Measurements from ENCODE around the gene ARID5B.

Gene ARID5B

DNA sequence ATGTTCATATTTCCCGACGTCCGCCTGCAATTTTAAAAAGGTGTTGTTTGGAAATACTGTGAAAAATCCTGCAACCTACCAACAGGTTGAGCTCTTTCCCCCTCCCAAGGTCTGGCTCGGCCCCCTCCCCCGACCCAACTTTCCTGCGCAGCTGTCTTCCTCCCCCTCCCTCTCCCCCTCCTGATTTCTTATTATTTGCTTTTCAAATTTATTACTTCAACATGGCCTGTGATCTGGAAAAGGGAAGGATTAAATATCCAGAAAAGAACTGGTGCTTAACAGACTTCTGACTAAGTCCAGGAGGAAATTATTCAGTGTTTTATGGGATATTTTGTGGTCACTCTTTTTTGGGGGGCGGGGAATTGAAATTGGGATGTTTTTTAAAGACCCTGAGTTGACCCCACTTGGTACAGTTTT, 2.4 kb downstream of the ARID5B start:
- DNase-seq (ENCODE audit: low read depth, low spot score), result no peak

DNA sequence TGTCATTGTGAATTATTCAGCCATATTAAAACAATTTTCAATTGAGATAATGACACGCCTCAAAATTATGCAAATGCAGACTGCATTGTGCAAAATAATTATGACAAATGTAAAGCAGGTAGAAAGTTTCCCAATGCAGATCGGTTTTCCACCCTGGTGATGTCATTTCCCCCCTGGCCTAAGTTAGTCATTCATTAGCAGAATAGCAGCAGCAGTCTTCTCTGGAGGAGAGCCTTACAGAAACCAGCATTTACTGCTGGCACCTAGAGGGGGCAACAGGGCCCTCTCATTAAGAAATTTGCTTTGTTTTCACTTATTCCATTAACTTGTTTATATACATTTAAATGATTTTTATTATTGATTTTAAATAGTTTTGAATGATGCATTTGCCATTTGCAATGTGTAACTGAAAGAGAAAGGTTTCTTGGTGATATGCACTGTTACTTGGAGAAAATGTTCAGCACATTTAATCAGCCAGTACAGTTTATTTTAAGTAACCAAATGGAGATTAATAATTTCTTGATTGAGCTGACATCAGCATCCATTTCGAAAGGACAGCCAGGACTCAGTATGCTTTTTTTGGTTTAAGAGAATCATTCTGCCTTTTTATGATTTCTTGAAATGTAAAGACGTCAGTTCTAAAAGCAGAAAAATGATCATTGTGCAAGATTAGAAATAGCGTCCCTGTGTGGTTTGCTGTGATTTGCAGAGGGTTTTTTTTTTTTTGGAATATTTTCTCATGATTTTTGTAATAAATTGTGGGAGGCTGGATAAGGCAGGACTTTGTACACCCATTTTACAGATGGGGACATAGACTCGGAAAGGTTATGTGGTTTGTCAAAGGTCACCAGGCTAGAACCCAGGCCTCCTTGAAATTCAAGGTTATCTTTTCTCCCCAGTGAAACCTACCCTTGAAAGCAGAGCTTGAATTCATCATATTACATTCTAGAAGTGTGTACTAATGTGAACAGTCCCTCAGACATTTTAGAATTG, 3.5 kb downstream of the ARID5B start:
- DNase-seq (ENCODE audit: low read depth, low spot score), result no peak

DNA sequence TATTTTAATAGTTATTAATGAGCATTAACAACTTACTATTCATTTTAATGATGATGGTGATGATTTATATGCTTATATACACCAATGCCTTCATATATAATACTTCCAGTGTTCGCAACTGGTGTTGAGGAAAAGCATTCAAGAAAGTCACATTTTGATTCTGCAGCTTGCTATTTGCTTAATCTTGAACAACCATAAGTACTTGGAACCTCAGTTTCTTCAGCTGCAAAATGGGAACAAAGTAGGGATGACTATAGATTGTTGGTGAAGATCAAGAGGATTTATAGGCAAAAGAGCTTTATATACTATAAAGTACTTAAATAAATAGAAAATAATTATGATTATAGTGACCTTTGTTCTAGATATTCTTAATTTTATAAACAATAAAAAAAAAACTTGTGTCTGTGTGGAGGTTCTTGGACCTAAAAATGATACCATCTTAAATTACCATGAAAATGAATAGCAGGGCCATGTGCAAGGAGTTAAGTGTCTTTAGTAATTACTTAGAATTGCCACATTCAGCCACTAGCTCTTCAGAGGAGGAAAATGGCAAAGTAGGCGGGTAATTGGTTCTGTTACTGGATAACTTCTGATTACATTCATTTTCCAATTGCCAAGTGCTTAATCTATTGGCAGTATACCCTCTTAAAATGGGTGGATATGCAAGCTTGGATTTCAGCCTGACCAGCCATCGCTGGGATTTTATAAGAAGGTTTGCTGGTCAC, 4.5 kb downstream of the ARID5B start:
- DNase-seq (ENCODE audit: low read depth, low spot score), result no peak

DNA sequence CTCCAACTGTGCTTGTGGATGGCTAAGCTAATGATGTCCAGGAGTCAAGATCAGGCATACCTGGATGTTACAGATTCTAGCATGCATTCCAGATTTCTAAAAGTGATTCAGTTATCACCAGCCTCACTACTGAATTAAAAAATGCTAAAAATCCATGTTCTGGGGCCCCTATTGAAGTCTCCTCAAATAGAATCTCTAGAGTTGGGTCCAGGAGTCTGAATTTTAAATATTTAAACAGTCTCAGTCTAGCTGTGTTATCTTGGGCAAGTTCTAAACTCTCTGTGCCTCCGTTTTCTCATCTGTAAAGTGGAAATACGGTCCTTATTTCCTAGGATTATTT, 5.0 kb downstream of the ARID5B start:
- no peak for DNase-seq (ENCODE audit: low read depth, low spot score)

DNA sequence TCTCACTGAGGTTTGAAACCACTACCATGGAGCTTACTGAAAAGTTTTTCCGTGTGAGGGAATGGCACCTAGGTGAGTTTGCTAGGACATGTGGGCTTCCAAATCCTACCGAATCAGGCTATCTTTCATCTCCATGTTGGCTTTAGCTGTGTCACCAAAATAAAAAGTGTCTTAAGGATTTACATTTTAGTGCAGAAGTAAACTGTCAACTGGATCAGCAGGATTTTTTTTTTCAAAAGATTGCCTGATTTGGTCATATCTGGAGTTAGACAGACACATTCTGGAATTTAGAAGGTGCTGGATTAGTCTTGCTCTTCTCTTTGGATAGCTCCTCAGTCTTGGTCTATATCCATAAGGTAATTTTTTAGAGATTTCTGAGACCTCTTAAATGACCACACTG, 5.5 kb downstream of the ARID5B start:
- DNase-seq (ENCODE audit: low read depth, low spot score), result no peak

DNA sequence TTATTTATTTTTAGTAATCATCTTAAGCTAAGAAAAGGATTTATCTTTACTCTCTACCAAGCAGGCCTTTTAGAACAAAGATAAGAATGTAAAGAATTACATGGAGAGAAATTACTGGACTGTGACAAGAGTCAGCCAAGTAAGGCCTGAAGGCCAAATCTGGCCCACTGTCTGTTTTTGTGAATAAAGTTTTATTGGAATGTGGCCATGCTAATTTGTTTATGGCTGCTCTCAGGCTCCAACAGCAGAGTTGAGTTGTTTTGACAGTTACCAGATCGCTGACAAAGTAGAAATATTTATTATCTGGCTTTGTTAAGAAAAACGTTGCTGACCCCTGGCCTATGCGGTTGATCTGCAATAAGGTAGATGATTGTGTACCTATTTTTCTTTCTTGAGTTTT, 6.1 kb downstream of the ARID5B start:
- no peak for DNase-seq (ENCODE audit: low read depth, low spot score)

DNA sequence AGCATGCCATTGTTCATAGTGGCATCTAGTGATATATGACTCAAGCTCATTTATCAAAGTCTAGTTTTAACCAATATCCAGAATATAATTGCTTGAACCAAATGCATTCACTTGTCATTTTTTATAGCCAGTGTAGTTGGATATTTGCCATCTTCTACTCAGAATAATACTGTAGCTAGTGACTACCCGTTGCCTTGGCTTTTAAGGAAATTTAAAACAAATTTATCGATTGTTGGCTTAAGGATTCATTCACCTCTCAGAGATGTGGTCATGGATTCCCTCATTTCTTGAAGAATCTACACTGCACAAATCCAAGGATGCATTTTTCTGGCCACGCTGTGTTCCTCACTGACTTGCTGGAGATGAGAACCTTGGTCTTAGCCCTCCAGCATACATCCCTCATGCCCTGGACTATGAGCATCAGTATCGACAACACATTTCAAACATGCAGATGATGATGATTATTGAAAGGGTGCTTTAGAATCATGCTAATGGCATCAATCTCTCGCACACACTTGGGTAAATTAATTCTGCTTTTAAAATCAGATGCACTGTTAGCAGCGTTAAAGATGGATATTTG, 8.8 kb downstream of the ARID5B start:
- no peak for DNase-seq (ENCODE audit: low read depth, low spot score)

DNA sequence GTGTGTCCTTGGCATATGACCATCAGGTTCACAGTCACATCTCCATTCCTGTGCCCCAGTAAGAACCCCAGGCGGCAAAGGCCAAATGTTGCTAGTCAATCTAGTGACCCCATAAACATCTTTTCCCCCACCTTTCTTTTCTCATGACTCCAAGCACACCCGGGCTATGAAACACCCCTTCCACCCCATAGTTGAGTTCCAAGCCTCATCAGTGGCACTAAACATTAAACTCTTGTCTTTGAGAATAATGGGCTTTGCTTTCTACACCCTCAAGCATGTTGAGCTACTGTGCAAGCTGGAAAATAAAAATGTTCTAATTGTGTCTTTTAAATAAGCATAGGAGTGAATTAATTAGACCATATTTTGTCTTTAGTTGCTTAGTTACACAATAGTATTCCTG, 9.4 kb downstream of the ARID5B start:
- no peak for DNase-seq (ENCODE audit: low read depth, low spot score)

DNA sequence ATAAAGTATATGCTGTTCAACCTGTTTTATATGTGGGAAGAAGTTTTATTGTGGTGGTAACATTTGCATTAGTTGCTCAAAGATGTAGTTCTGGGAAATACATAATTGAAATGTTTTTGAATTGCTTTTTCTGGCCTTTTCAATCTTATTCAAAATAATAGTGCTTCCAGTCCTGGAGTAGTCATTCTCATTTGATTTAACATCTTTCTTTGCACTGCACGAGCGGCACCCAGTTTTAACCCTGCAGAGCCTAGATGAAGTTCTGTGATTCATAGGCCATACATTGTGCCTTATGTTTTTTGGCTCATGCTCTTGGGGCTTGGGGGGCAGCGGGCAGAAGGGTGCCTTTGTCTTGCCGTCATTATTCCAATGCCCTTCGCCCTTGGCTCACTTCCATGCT, 9.9 kb downstream of the ARID5B start:
- no peak for DNase-seq (ENCODE audit: low read depth, low spot score)

DNA sequence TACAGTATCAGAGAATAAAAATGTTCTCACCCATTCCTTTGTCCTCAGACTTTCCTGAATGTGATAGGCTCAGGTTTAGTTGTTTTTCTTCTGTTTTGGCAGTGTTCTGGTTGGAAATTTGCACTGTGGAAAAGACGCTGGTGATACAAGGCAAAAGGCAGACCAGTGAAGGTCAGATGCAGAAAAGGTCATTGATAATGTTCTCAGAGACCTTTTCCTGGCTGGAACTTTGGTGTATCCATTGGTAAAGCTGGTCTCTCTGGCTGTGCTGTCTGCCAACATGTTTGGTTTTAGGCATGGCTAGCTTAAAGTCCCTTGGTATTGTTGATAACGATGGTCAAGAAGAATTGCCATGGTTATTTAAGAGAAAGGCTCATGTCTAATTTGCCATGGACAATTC, 11.5 kb downstream of the ARID5B start:
- no peak for DNase-seq (ENCODE audit: low read depth, low spot score)

DNA sequence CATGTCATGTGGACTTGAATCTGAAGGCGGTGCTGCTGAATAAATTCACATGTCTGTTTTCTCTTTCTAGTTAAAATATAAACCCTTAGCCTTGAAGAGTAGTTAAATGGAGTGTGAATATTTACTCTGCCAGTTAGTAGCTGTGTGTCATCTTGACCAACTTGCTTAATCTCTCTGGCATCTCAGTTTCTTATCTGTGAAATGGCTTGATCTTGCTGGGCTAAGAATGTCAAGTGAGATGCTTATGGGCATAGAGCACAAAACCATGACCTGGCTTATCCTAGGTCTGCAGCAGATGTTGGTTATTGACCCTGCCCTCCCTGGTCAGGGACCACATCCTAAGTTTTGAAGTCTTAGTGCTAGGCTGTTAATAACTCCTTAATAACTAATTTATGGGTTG, 16.6 kb downstream of the ARID5B start:
- no peak for DNase-seq (ENCODE audit: low read depth, low spot score)

DNA sequence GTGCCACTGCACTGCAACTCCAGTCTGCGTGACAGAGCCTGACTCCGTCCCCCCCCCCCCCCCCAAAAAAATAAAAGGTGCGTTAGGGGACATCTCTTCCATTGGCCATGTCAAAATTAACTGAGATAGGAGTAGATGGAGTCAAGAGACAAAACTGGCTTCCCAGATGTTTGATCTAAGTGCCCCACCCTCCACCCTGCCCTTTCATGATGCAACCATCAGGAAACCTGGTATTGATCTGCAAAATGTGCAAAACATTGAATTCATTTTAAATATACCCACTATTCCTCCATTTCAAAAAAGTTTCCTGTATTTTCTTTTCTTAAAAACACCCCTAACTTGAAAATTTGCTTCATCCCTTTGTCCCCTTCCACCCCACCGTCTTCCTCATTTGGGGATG, 17.5 kb downstream of the ARID5B start:
- no peak for DNase-seq (ENCODE audit: low read depth, low spot score)

DNA sequence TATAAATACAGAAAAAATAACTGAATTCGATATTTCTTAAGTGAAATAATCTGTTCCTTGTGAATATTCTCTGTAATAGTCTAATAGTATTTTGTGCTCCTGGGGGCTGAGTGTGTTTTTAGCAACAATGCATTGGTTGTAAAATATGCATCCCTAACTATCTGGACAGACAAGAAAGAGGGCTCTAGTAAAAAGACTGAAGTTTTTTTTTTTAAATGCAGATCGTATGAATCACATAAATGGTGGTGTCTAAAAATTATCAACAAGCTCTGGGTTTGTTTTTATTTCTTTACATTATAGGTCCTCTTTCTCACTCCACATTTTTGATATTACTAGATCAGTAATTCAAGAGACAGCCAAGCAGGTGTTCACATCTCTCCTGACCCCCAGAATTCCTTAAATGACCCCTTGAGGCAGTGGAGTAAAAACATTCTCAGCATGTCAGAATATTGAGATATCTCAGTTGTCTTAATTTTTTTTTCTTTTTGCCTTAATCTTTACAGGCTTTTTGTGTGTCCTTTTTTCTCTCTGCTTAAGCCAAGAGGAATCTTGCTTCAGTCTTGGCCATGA, 18.2 kb downstream of the ARID5B start:
- no peak for DNase-seq (ENCODE audit: low read depth, low spot score)

DNA sequence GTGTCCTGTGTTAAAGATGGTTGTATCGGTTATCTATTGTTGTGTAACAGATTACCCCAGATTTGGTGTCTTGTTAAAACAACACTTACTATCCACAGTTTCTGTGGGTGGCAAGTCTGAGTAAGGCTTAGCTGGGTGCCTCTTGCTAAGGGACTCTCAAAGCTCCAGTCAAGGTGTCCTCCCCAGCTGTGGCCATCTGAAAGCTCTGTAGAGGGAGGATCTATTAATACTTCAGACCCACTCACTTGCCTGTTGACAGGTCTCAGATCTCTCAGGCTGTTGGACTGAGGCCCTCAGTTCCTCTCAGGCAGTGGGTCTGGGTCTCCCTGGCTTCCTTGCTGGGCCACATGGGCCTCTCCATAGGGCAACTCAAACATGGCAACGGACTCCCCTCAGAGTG, 19.6 kb downstream of the ARID5B start:
- DNase-seq (ENCODE audit: low read depth, low spot score), result no peak

DNA sequence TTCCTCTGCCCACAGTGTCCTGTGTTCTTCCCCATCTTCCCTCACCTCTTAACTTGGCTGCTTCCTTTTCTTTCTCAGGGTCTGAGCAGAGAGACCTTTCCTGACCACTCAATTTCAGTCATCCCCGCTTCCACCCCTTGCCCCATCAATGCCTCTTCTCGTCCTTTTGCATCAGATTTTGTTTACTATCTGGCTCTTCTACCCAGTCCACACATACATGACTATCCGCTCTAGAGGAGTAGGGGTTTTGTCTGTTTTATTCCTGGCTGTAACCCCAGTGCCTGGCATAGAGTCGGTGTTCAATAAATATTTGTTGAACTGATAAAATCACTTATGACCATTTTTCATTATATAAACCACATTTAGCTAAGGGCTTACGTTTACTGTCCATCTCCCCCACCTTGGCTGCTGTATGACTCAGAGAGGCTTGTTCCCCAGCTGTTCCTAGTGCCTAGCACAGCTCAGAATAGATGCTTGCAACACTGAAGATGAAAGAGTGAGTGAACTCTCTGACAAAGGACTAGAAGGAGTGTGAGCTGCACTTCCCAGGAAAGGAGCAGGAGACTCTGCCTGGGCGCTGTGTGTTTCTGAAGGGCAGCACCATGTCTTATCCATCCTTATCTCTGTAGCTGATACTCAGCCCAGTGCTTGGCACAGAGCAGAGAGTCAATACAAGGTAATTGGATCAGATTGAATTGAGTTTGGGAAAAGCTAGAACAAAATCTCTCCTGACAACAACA, 21.9 kb downstream of the ARID5B start:
- no peak for DNase-seq (ENCODE audit: low read depth, low spot score)

DNA sequence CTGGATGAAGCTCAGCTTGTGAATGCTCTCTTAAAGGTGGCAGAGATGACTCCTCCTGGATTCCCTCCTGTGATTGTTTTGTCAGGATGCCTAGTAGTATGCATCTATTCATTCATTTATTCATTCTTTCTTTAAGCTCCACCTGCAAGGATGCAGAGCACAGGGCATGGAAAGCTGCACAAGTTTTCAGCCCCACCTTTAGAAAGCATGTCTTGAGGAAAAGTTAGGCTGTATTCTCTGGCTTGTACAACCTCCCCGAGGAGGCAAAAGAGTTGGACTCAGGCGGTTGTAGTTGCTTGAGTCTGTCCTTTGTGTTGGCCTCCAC, 22.4 kb downstream of the ARID5B start:
- no peak for DNase-seq (ENCODE audit: low read depth, low spot score)

DNA sequence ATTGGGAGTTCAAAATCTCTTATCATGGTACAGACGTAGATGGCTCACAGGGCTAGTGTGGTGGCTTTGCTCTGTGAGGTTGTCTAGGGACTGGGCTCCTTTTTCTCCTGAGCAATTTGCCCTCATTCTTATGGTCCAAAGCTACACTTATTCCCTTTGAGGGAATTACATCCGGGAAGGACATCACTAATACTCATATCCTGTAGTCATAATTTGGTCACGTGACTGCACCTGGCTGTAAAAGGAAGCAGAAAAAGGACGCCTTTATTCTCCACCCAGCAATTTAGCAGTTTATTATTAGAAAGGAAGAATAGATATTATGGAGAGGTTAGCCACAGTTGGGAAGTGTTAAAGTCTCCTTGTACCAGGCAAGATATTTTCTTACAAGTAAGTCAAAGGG, 28.1 kb downstream of the ARID5B start:
- no peak for DNase-seq (ENCODE audit: low read depth, low spot score)

DNA sequence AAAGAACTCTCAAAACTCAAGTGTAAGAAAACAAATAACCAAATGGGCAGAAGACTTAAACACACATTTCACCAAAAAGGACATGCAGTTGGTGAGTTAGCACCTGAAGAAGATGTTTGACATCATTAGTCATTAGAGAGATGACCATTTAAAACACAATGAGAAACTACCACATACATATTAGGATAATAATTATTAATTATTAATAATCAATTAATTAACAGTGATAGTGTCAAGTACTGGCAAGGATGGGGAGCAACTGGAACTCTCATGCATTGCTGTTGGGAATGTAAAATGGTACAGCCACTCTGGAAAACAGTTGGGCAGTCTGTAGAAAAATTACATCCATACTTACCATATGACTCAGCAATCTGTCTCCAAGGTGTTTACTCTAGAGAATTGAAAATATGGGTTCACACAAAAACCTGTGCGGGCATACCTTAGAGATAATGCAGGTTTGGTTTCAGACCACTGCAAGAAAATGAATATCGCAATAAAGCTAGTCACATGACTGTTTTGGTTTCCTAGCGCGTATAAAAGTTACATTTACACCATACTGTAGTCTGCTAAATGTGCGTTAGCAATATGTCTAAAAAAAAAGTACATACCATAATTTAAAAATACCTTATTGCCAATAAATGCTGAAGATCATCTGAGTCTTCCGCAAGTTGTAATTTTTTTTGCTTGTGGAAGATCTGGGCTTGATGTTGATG, 30.3 kb downstream of the ARID5B start:
- DNase-seq (ENCODE audit: low read depth, low spot score), result no peak

DNA sequence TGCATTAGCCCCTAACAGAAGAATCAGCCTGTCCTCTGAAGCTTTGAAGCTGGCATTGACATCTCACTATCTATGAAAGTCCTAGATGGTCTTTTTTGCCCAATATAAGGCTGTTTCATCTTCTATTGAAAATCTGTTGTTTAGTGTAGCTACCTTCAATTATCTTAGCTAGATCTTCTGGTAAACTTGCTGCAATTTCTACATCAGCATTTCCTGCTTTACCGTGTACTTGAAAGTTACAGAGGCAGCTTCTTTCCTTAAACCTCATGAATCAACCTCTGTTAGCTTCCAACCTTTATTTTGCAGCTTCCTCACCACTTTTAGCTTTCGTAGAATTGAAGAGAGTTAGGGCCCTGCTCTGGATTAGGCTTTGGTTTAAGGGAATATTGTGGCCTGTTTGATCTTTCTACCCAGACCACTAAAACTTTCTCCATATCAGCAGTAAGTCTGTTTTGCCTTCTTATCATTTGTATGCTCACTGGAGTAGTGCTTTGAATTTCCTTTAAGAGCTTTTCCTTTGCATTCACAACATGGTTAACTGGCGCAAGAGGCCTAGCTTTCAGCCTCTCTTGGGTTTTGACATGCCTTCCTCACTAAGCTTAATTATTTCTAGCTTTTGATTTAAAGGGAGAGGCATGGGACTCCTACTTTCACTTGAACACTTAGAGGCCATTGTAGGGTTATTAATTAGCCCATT, 32.5 kb downstream of the ARID5B start:
- DNase-seq (ENCODE audit: low read depth, low spot score), result peak; percentile 19

DNA sequence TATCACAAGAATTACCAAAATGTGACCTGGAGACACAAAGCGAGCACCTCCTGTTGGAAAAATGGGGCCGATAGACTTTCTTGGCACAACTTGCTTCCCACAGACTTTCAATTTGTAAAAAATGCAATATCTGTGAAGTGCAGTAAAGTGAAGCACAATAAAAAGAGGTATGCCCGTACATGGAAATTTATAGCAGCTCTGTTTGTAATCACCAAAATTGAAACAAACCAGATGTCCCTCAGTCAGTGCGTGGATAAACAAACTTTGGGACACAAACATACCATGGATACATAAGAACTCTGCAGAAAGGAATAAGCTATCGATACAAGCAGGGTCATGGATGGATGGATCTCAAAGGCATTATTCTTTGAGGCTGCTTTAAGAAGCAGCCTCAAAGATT, 33.6 kb downstream of the ARID5B start:
- no peak for DNase-seq (ENCODE audit: low read depth, low spot score)

DNA sequence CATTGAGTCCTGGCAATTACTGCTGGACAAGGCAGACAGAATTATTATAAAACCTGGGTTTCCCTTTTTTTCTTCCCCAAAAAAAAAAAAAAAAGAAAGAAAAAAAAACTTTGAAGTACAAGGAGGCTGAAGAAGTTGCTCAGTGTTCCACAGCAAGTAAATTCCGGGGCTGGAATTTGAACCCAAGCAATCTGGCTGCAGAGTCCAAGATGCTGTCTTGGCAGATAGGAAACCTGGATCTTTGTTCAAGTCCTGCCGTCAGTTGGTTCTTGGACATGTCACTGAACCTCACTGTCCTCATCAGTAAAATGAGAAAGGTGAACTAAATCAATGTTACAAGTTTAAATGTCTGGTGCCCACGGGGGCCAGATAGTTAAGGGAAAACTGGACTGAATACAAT, 35.3 kb downstream of the ARID5B start:
- DNase-seq (ENCODE audit: low read depth, low spot score), result no peak
